B cell (primary cell): ENCODE results near the gene ZNF581. TPM values are rescaled to one million over a fixed set of nuclear protein-coding genes. Genes with fewer than 3 reads are reported as not detected.

ENCODE experiments used
- ATAC-seq: fragments of 200-7000 bp; cut with Tn5 transposase; one replicate; pipeline ENCODE4 v1.10.0; 2021; ENCODE audit warnings: low read depth, mild to moderate bottlenecking, moderate number of reproducible peaks, moderate library complexity
- CTCF ChIA-PET: fragments of 350-600 bp; sonication (Branson Sonifier 250); formaldehyde crosslinking; loops from one replicate; lab custom pipeline; 2021; ENCODE audit warnings: antibody characterized with exemption, inconsistent platforms; lab: Charles Lee
- POLR2A ChIA-PET: fragments of 350-600 bp; sonication (Branson Sonifier 250); formaldehyde crosslinking; loops from one replicate; lab custom pipeline; 2021; ENCODE audit warnings: antibody characterized with exemption; lab: Charles Lee
- DNase-seq: peaks from one replicate; pipeline ENCODE4 v3.0.0; 2013
- H2AFZ ChIP-seq: 2 replicates; pipeline ENCODE4 v1.6.1; 2012; ENCODE audit warnings: mild to moderate bottlenecking, low read depth, low read length; ENCODE audit not compliant: insufficient read depth, poor library complexity, severe bottlenecking
- H3K27ac ChIP-seq, 2 donors: 1 replicate in 1 of 2; 2 replicates in 1 of 2; pipeline ENCODE4 v1.5.1; 2012 to 2013; ENCODE audit warnings: low read length in 2 of 2, mild to moderate bottlenecking in 2 of 2, moderate library complexity in 1 of 2
- H3K27me3 ChIP-seq, 4 experiments: fragments of 200-600 bp in 1 of 4; sonication (generic) in 1 of 4; replicated peaks in 1 of 4; 1 replicate in 2 of 4; 2 replicates in 2 of 4; pipeline versions ENCODE4 v1.6.1 to v1.7.0; 2013 to 2016; ENCODE audit warnings: low read length in 3 of 4, mild to moderate bottlenecking in 2 of 4, mixed read lengths in 1 of 4, moderate library complexity in 1 of 4; ENCODE audit not compliant: insufficient read depth in 4 of 4, control insufficient read depth in 3 of 4; ENCODE audit errors: control extremely low read depth in 1 of 4
- H3K36me3 ChIP-seq, 2 experiments: replicated peaks in 1 of 2; 1 replicate in 1 of 2; 2 replicates in 1 of 2; pipeline versions ENCODE4 v1.6.1 to v1.7.1; 2013; ENCODE audit warnings: low read length in 1 of 2; ENCODE audit not compliant: insufficient read depth in 2 of 2, control insufficient read depth in 1 of 2; ENCODE audit errors: control extremely low read depth in 1 of 2, extremely low read depth in 1 of 2
- H3K4me1 ChIP-seq, 2 donors: fragments of 200-600 bp in 1 of 2; sonication (generic) in 1 of 2; 1 replicate in 1 of 2; 2 replicates in 1 of 2; pipeline versions ENCODE4 v1.5.1 to v1.6.1; 2013 to 2017; ENCODE audit warnings: low read length in 2 of 2; ENCODE audit not compliant: control insufficient read depth in 2 of 2, insufficient read depth in 2 of 2
- H3K4me2 ChIP-seq: replicated peaks from 2 replicates; pipeline ENCODE3; 2012; ENCODE audit warnings: mild to moderate bottlenecking, low read depth, low read length; ENCODE audit not compliant: poor library complexity, severe bottlenecking
- H3K4me3 ChIP-seq, 5 experiments: fragments of 200-600 bp in 1 of 5; sonication (generic) in 1 of 5; 1 replicate in 3 of 5; 2 replicates in 2 of 5; pipeline versions ENCODE4 v1.5.1 to v1.7.0; 2011 to 2016; ENCODE audit warnings: low read length in 4 of 5, mild to moderate bottlenecking in 4 of 5, low read depth in 2 of 5, control low read depth in 1 of 5, moderate library complexity in 1 of 5; ENCODE audit not compliant: insufficient read depth in 1 of 5; ENCODE audit errors: control extremely low read depth in 1 of 5, extremely low read depth in 1 of 5
- H3K79me2 ChIP-seq: fragments of 200-600 bp; sonication (generic); one replicate; pipeline ENCODE4 v1.6.0; 2016; ENCODE audit warnings: low read length; ENCODE audit not compliant: control insufficient read depth, insufficient read depth
- H3K9ac ChIP-seq: fragments of 200-600 bp; sonication (generic); 2 replicates; pipeline ENCODE4 v1.6.1; 2017; ENCODE audit warnings: mild to moderate bottlenecking, low read length, moderate library complexity
- H3K9me3 ChIP-seq, 3 donors: one replicate each; pipeline versions ENCODE4 v1.6.1 to v1.7.1; 2013; ENCODE audit warnings: low read length in 2 of 3; ENCODE audit not compliant: control insufficient read depth in 2 of 3, insufficient read depth in 1 of 3; ENCODE audit errors: control extremely low read depth in 1 of 3
- H4K20me1 ChIP-seq: 2 replicates; pipeline ENCODE4 v1.6.0; 2012; ENCODE audit warnings: mild to moderate bottlenecking, low read length; ENCODE audit not compliant: insufficient read depth, control insufficient read depth, poor library complexity, severe bottlenecking
- H3K27ac Mint-ChIP-seq: one replicate; pipeline ENCODE4 v1.8.0; 2021; ENCODE audit warnings: mixed read lengths
- H3K27me3 Mint-ChIP-seq: one replicate; pipeline ENCODE4 v1.8.0; 2021; ENCODE audit warnings: mixed read lengths
- H3K4me1 Mint-ChIP-seq: one replicate; pipeline ENCODE4 v1.8.0; 2021; ENCODE audit warnings: mixed read lengths
- H3K4me3 Mint-ChIP-seq: one replicate; pipeline ENCODE4 v1.8.0; 2021; ENCODE audit warnings: mixed read lengths
- H3K9me3 Mint-ChIP-seq: one replicate; pipeline ENCODE4 v1.8.0; 2022; ENCODE audit warnings: mixed read lengths; ENCODE audit not compliant: insufficient read depth
- CTCF ChIP-seq: fragments of 200-600 bp; IDR thresholded peaks from one replicate; pipeline ENCODE4 v1.8.0; 2022; ENCODE audit warnings: antibody characterized with exemption, mild to moderate bottlenecking
- EZH2 ChIP-seq: IDR thresholded peaks from 2 replicates; pipeline ENCODE4 v1.6.1; 2012; ENCODE audit warnings: borderline replicate concordance, low read depth, mild to moderate bottlenecking, moderate library complexity, low read length; ENCODE audit not compliant: insufficient read depth, poor library complexity, severe bottlenecking
- WGBS: methylation state at CpG from one replicate; pipeline ENCODE4 v1.1.5; 2013; ENCODE audit warnings: missing lambda C conversion rate; ENCODE audit not compliant: insufficient coverage; 5-methylcytosine and 5-hydroxymethylcytosine counted together
- intact Hi-C: fragments of 100-400 bp; cut with micrococcal nuclease; formaldehyde crosslinking; loops from one replicate; pipeline ENCODE4 v1.10.0; 2022
- polyA plus RNA-seq: library from polyadenylated mRNA; depleted of rRNA; stranded (reverse); fragments of >200 nt; gene quantifications from 2 replicates; pipeline ENCODE4 v1.2.3, GENCODE V29; 2012
- total RNA-seq, 2 donors: library from RNA; stranded (reverse); fragments of 120-200 nt in 1 of 2; gene quantifications; 1 replicate in 1 of 2; 2 replicates in 1 of 2; pipeline versions ENCODE4 v1.2.3 to v1.2.4, GENCODE V29; 2013 to 2022

Gene ZNF581
- total and polyA plus RNA-seq, 2 donors (not counting 1 experiment from before 2014, with no cell fraction given), result 48.2 to 51.3 TPM

- H3K4me1 Mint-ChIP-seq, result peaks cover 40% of the 10 kb centered on the region
- Histone ChIP-seq H3K4me2 (no peak overlapping the region), H4K20me1 (peaks cover 96% of the 10 kb centered on the region), H3K9ac (no peak overlapping the region), H3K79me2 (peaks cover 99% of the 10 kb centered on the region), H3K4me3 (no peak overlapping the region), H3K9me3 (no peaks in the 10 kb centered on the region), H3K4me1 (peaks cover 23 to 29% of the 10 kb centered on the region in 2 donors), H2AFZ (no peak overlapping the region), H3K27ac (no peak overlapping the region), H3K36me3 (peaks cover 0 to 83% of the 10 kb centered on the region in 2 experiments), H3K27me3 (no peaks in the 10 kb centered on the region)
- H3K9me3 Mint-ChIP-seq, result no peaks in the 10 kb centered on the region
- no peak overlapping the region for H3K4me3 Mint-ChIP-seq
- WGBS, result 77% methylated on average over 7 of the region's 7 CpGs
- H3K27me3 Mint-ChIP-seq, result no peaks in the 10 kb centered on the region
- POLR2A ChIA-PET, result no interaction called here
- CTCF ChIA-PET, result no interaction called here
- DNase-seq (no peak), ATAC-seq (no peak)
- intact Hi-C loops, result no loop called here
- H3K27ac Mint-ChIP-seq, result peak overlapping the region; percentile 15
- no peak for TF ChIP-seq CTCF
- TF ChIP-seq EZH2, result no peak
These were observed 18.4 kb downstream of the ZNF581 start for GRCh38 chr19:55661826-55662225.

- H3K4me3 ChIP-seq, result no peak overlapping the region
- H3K4me3 Mint-ChIP-seq, result no peak overlapping the region
- CTCF ChIA-PET, result no interaction called here
- H3K27me3 Mint-ChIP-seq, result no peaks in the 10 kb centered on the region
- no peak for TF ChIP-seq EZH2
- no peak for TF ChIP-seq CTCF
- H4K20me1 ChIP-seq, result peaks cover 97% of the 10 kb centered on the region
- H3K27me3 ChIP-seq, result no peaks in the 10 kb centered on the region
- no peaks in the 10 kb centered on the region for H3K9me3 Mint-ChIP-seq
- no peak overlapping the region for H3K4me2 ChIP-seq
- H3K27ac Mint-ChIP-seq, result no peak overlapping the region
- no peak for ATAC-seq
- no peak overlapping the region for H3K9ac ChIP-seq
- peaks cover 3 to 7% of the 10 kb centered on the region in 2 donors for H3K4me1 ChIP-seq
- no peaks in the 10 kb centered on the region for H3K9me3 ChIP-seq
- POLR2A ChIA-PET, result no interaction called here
- peaks cover 0 to 89% of the 10 kb centered on the region in 2 experiments for H3K36me3 ChIP-seq
- intact Hi-C loops, result no loop called here
- DNase-seq, result no peak
- H3K79me2 ChIP-seq, result peaks cover 99% of the 10 kb centered on the region
- H3K4me1 Mint-ChIP-seq, result peaks cover 21% of the 10 kb centered on the region
- H3K27ac ChIP-seq, result no peak overlapping the region
- 92% methylated on average over 20 of the region's 20 CpGs for WGBS
- H2AFZ ChIP-seq, result no peak overlapping the region
These were observed 20.5 kb downstream of the ZNF581 start for GRCh38 chr19:55663846-55664536.
